Endothelial cell of umbilical vein (primary cell): ENCODE measurements around the gene CHST8.

Experiments used
- EZH2 ChIP-seq: IDR thresholded peaks from 2 replicates; pipeline ENCODE4 v1.6.1; 2012; ENCODE audit warnings: borderline replicate concordance, low read depth, mild to moderate bottlenecking, moderate library complexity, low read length, inconsistent platforms; ENCODE audit not compliant: severe bottlenecking
- GATA2 ChIP-seq: IDR thresholded peaks from 2 replicates; pipeline ENCODE4 v1.7.0; 2011; ENCODE audit warnings: low read depth, mild to moderate bottlenecking, moderate library complexity, mixed read lengths, low read length; ENCODE audit not compliant: insufficient read length, insufficient read depth
- POLR2A ChIP-seq: IDR thresholded peaks from 2 replicates; pipeline ENCODE4 v1.6.1; 2012; ENCODE audit warnings: low read depth, mild to moderate bottlenecking, control low read depth, low read length
- POLR2AphosphoS5 ChIP-seq: IDR thresholded peaks from 2 replicates; pipeline ENCODE4 v1.6.1; 2012; ENCODE audit warnings: low read depth, mild to moderate bottlenecking, control low read depth, low read length, moderate library complexity; ENCODE audit not compliant: insufficient read depth
- TF ChIP-seq, protein P1 (sequence below), 2 donors: IDR thresholded peaks; 1 replicate in 1 of 2; 2 replicates in 1 of 2; pipeline ENCODE4 v1.5.1; 2011; ENCODE audit warnings: low read length in 2 of 2, mild to moderate bottlenecking in 2 of 2, moderate library complexity in 2 of 2, control low read depth in 1 of 2, inconsistent platforms in 1 of 2, low read depth in 1 of 2; ENCODE audit not compliant: insufficient read depth in 1 of 2; ENCODE audit errors: extremely low read depth in 1 of 2
- TF ChIP-seq, protein P2 (sequence below): IDR thresholded peaks from 2 replicates; pipeline ENCODE4 v1.6.1; 2011; ENCODE audit not compliant: insufficient read depth, insufficient read length

GRCh38 chr19:33758541-33759013 lies 136.8 kb downstream of the CHST8 start:
- TF ChIP-seq POLR2A (no peak), EZH2 (no peak), POLR2AphosphoS5 (no peak), GATA2 (no peak)
- TF ChIP-seq, protein P1, sequence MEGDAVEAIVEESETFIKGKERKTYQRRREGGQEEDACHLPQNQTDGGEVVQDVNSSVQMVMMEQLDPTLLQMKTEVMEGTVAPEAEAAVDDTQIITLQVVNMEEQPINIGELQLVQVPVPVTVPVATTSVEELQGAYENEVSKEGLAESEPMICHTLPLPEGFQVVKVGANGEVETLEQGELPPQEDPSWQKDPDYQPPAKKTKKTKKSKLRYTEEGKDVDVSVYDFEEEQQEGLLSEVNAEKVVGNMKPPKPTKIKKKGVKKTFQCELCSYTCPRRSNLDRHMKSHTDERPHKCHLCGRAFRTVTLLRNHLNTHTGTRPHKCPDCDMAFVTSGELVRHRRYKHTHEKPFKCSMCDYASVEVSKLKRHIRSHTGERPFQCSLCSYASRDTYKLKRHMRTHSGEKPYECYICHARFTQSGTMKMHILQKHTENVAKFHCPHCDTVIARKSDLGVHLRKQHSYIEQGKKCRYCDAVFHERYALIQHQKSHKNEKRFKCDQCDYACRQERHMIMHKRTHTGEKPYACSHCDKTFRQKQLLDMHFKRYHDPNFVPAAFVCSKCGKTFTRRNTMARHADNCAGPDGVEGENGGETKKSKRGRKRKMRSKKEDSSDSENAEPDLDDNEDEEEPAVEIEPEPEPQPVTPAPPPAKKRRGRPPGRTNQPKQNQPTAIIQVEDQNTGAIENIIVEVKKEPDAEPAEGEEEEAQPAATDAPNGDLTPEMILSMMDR (IDR thresholded peaks at IDR 0.05; ENCODE audit: extremely low read depth in 1 of 2, insufficient read depth in 1 of 2, low read depth in 1 of 2, low read length in 2 of 2): no peak
- TF ChIP-seq, protein P2, sequence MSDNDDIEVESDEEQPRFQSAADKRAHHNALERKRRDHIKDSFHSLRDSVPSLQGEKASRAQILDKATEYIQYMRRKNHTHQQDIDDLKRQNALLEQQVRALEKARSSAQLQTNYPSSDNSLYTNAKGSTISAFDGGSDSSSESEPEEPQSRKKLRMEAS: no peak
